HL-60 (cell line): ENCODE data around the gene WDFY4.

Experiments used
- DNase-seq, 2 experiments: peaks; one replicate each; pipeline ENCODE4 v3.0.0-alpha.2; 2010 to 2020; ENCODE audit warnings: low read depth in 1 of 2, low spot score in 1 of 2
- H3K27ac ChIP-seq: fragments of 250-450 bp; sonication (Bioruptor Pico); replicated peaks from 2 replicates; pipeline ENCODE4 v1.5.1; 2020; ENCODE audit warnings: mild to moderate bottlenecking, moderate library complexity
- H3K27me3 ChIP-seq: fragments of 250-450 bp; sonication (Bioruptor Pico); 2 replicates; pipeline ENCODE4 v1.5.1; 2021; ENCODE audit warnings: mild to moderate bottlenecking, moderate library complexity; ENCODE audit not compliant: insufficient read depth, poor library complexity, severe bottlenecking
- H3K4me3 ChIP-seq: replicated peaks from 2 replicates; pipeline ENCODE4 v1.5.1; 2011; ENCODE audit warnings: mild to moderate bottlenecking, control low read depth, low read length; ENCODE audit not compliant: insufficient read depth
- CTCF ChIP-seq: IDR thresholded peaks from one replicate; pipeline ENCODE4 v1.5.1; 2011; ENCODE audit warnings: low read length, control low read depth, inconsistent platforms; ENCODE audit not compliant: insufficient read depth
- GABPA ChIP-seq: IDR thresholded peaks from 2 replicates; pipeline ENCODE4 v1.6.1; 2012; ENCODE audit warnings: low read depth
- POLR2AphosphoS5 ChIP-seq: IDR thresholded peaks from 2 replicates; pipeline ENCODE4 v1.6.1; 2012; ENCODE audit warnings: low read depth
- REST ChIP-seq: IDR thresholded peaks from 2 replicates; pipeline ENCODE4 v1.6.1; 2012; ENCODE audit warnings: low read depth; ENCODE audit not compliant: insufficient replicate concordance
- SPI1 ChIP-seq: IDR thresholded peaks from 2 replicates; pipeline ENCODE4 v1.6.1; 2012; ENCODE audit warnings: low read depth, mild to moderate bottlenecking, borderline replicate concordance

Gene WDFY4

GRCh38 chr10:48951707-48952106, 267.0 kb downstream of the WDFY4 start:
- TF ChIP-seq GABPA (no peak), SPI1 (no peak), POLR2AphosphoS5 (no peak), REST (no peak), CTCF (no peak)
- H3K4me3 ChIP-seq = no peak overlapping the region
- DNase-seq = no peak
- H3K27ac ChIP-seq = no peak overlapping the region
- H3K27me3 ChIP-seq = no peaks in the 10 kb centered on the region

- Histone ChIP-seq H3K27ac (no peak overlapping the region), H3K27me3 (no peaks in the 10 kb centered on the region), H3K4me3 (no peak overlapping the region)
- TF ChIP-seq GABPA = no peak
- TF ChIP-seq POLR2AphosphoS5 = no peak
- DNase-seq = no peak
Observed at GRCh38 chr10:48957361-48958151, 272.9 kb downstream of the WDFY4 start.

GRCh38 chr10:48958598-48959190, 274.0 kb downstream of the WDFY4 start:
- Histone ChIP-seq H3K27me3 (no peaks in the 10 kb centered on the region), H3K27ac (no peak overlapping the region), H3K4me3 (no peak overlapping the region)
- DNase-seq = no peak
- TF ChIP-seq REST = no peak
- TF ChIP-seq GABPA = no peak
- TF ChIP-seq POLR2AphosphoS5 = no peak
- TF ChIP-seq CTCF = no peak
- no peak for TF ChIP-seq SPI1

GRCh38 chr10:48964038-48964437, 279.4 kb downstream of the WDFY4 start:
- Histone ChIP-seq H3K27ac (no peak overlapping the region), H3K27me3 (no peaks in the 10 kb centered on the region), H3K4me3 (no peak overlapping the region)

More at GRCh38 chr10:48964038-48964437, 279.4 kb downstream of the WDFY4 start:
- DNase-seq = no peak
- no peak for TF ChIP-seq REST
- no peak for TF ChIP-seq SPI1
- TF ChIP-seq POLR2AphosphoS5 = no peak
- no peak for TF ChIP-seq CTCF
- TF ChIP-seq GABPA = no peak
